NCI-H128 (cell line): ENCODE measurements around the gene RAET1L.
"Not testable (repeated sequence)": the region's sequence is repeated elsewhere in the genome, so short reads cannot be mapped to it uniquely, and the experiment has no call there.

Experiments used
- DNase-seq: peaks from one replicate; lab custom pipeline; 2025; ENCODE audit not compliant: unreplicated experiment; lab: John Stamatoyannopoulos, UW

Gene RAET1L

GRCh38 chr6:150044621-150045145, 19.4 kb upstream of the RAET1L start:
- no peak for DNase-seq

- DNase-seq, result no peak
Observed at GRCh38 chr6:150043501-150044412, 18.4 kb upstream of the RAET1L start.

DNA sequence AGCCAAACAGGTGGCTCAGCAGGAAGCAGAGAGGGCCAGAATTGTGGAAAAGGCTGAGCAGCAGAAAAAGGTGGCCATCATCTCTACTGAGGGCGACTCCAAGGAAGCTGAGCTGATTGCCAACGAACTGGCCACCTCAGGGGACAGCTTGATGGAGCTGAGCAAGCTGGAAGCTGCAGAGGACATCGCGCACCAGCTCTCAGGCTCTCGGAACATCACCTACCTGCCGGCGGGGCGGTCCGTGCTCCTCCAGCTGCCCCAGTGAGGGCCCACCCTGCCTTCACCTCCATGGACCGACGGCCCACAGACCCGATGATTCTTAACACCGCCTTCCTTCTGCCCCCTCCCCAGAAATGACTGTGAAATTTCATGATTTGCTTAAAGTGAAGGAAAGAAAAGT, 17.8 kb upstream of the RAET1L start:
- DNase-seq, result no peak

DNA sequence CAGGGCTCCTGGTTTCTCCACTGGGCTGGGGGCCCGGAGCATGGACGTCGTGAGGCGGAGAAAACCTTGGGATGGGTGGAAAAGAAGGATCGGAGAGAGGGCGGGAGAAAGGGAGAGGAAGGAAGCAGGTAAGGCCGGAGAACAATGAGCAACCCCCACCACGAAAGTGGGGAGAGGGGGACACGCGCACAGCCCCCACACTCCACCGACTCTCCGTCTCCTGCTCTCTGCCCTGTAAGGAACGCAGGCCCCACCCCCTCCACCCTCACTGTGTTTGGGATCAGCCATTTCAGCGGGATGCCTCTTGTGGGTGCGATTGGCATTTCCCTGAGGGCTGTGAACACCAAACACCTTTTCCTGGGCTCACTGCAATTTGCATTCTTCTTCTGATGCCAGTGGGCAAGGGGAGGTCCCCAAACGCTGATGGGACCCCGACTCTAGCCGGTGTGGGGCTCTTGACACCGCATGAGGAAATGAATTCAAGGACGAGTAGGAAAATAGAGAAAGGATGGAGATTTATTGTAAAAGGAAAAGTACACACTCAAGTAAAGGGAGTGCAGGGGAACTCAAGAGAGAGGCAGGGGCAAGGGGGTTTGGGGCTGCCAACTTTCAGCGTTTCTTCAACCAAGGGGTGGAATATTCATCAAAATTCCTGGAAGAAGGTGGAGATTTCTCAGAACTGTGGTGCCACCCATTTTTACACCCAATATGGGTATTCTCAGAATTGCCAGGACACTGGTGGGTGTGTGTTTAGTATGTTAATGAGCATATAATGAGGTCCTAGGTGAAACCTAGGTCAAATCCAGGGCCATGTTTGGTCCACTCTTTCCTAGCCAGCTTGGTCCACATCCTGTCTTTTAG, 13.1 kb upstream of the RAET1L start:
- no peak for DNase-seq

GRCh38 chr6:150037526-150038201, 12.3 kb upstream of the RAET1L start:
- no peak for DNase-seq

DNA sequence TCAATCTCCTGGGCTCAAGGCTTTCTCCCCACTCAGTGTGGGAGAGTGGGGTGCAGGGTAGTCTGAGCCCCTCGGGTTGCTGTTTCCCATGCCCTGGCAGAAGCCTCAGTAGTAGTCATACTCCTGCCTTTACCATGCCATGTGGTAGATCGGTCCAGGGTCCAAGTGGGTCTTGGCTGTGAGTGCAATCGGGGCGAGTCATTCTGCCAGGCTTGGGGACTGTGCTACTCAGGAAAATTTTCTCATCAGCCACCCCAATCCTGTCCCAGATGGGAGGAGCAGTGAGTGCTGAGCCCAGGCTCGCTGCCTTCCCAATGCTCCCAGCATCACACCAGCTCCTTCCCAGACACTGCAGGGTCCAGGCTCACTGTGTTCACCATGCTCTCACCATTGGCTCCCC, 10.7 kb upstream of the RAET1L start:
- no peak for DNase-seq

- no peak for DNase-seq
Observed at GRCh38 chr6:150033207-150033771, 8.0 kb upstream of the RAET1L start.

GRCh38 chr6:150032598-150032997, 7.3 kb upstream of the RAET1L start:
- DNase-seq, result no peak

DNA sequence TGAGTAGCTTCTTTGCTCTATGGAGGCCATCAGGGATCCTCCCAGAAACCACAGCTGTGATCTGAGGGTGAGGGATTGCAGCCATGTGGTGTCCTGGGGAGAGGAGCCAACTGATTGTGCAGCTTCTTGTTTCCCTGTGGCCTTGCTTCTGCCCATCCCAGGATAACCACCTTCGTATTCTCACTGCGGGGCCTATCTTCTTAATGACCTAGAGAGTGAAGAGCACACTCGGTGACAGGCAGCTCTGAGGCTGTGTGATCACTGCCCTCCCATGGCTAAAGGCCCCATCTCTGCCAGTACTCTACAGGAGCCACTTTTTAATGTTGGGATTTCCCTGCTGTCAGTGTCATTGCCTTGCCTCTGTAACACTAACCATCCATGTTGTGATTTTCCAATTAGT, 5.3 kb upstream of the RAET1L start:
- DNase-seq, result no peak

DNA sequence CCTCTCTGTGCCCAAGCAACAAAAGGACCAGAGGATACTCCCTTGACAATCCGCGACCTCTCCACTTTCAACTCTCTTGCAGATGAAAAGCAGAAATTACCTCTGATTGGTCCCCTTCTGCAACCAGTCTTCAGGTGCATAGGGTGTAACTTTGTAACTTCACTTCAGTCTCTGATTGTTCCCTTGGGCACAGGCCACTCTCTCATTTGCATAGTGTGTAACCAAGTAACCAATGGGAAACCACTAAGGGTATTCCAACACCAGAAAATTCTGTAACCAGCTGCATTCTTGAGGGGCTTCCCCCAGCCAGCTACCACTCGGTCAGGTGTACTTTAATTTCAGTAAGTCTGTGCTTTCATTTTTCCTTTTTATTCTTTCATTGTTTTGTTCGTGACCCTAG, 4.4 kb upstream of the RAET1L start:
- no peak for DNase-seq

GRCh38 chr6:150029276-150029675, 3.9 kb upstream of the RAET1L start:
- no peak for DNase-seq

DNA sequence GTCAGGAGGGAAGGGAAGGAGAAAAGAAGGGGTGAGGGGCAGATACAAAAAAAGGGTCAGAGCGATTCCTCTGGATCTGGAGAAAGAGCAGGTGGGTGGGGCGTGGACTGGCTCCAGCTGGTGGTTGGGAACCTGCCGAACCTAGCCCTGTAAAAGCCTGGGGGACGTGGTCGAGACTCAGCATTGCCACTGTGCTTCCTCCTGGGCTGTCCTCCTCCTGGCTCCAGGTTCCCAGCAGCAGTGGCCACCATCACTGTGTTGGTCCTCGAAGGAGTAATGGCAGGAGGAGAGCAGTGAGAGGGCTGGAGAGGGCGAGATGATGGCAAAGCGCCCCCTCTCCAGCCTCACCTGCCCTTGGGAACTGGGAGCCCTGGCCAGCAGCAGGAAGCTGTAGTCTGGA, 3.5 kb upstream of the RAET1L start:
- DNase-seq, result no peak

DNA sequence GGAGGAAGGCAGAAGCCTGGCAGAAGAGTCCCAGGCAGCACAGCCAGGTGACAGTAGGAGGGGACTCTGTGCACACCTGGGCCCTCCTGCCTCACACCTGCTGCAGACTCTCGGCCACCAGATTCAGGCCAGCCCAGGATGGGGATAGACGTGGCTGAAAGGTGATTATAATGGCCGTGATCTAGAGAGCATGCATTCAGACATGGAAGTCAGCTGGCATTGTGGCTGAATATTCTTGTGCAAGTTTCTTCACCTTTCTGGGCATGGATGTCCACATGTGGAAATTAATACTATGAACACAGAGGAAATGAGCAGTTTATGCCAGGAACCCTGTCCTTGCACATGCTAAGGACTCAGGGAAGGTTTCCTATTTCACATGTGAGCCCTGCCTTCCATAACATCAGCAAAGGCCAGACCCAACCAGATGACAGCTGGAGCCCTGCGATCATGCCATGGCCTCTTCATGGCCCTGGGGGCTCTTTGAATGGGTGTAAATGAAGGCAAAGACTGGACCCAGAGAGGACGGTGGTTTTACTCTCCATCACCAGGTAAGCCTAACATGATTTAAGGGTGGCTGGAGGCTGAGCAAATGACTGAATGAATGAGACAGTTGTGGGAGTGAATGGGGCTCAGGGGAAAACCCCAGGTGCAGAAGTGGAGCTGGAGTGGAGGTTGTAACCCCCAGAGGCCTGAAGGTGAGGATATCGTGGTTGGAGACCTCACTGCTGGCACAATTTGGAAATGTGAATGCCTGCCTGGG, 2.7 kb upstream of the RAET1L start:
- DNase-seq, result no peak

GRCh38 chr6:150026976-150027805, 1.9 kb upstream of the RAET1L start:
- no peak for DNase-seq

GRCh38 chr6:150024646-150025155, 631 bp downstream of the RAET1L start:
- DNase-seq, result no peak

- not testable (repeated sequence) for DNase-seq
Observed at GRCh38 chr6:150024021-150024420, 1.3 kb downstream of the RAET1L start.

DNA sequence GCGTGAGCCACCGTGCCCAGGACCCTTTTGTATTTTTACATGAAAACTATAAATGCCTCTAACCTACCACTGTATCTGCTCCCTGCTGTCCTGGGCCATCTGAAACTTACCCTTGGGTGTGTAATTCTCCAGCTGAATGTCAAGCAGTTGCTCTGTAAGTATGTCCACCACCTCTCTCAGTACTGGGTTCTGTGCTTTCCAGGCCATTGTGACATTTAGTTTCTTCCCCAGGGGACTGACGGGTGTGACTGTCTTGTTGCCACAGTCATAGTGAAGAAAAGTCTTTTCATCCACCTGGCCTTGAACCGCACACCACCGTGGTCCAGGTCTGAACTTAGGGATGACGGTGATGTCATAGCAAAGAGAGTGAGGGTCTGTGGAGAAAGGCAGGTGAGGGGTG, 3.5 kb downstream of the RAET1L start:
- not testable (repeated sequence) for DNase-seq

- DNase-seq, result no peak
Observed at GRCh38 chr6:150018846-150019580, 6.3 kb downstream of the RAET1L start.
